ENCODE data around the gene KRTAP4-3.
"Not testable (repeated sequence)": the region's sequence is repeated elsewhere in the genome, so short reads cannot be mapped to it uniquely, and the experiment has no call there.

KRTAP4-3 gene

GRCh38 chr17:41149652-41149985 is 18.4 kb downstream of the KRTAP4-3 start, which contains the start of gene KRTAP4-5:
TSS of gene KRTAP4-5 (minus strand) at chr17:41149825. CDS start at chr17:41149767, 58 bp downstream.
- H3K4me3 ChIP-seq (ENCODE audit: low read depth, low read length): no peak within 1 kb of the TSS
- no peak within 1 kb of the TSS for H3K27ac ChIP-seq
- no peaks in the 10 kb centered on the region for H3K9me3 ChIP-seq (ENCODE audit: control insufficient read depth, low read length)
- H3K9ac ChIP-seq: no peak within 1 kb of the TSS
- H3K36me3 ChIP-seq (ENCODE audit: control insufficient read depth, insufficient read depth, low read length): no peaks in the 10 kb centered on the region
- TF ChIP-seq, protein P1, sequence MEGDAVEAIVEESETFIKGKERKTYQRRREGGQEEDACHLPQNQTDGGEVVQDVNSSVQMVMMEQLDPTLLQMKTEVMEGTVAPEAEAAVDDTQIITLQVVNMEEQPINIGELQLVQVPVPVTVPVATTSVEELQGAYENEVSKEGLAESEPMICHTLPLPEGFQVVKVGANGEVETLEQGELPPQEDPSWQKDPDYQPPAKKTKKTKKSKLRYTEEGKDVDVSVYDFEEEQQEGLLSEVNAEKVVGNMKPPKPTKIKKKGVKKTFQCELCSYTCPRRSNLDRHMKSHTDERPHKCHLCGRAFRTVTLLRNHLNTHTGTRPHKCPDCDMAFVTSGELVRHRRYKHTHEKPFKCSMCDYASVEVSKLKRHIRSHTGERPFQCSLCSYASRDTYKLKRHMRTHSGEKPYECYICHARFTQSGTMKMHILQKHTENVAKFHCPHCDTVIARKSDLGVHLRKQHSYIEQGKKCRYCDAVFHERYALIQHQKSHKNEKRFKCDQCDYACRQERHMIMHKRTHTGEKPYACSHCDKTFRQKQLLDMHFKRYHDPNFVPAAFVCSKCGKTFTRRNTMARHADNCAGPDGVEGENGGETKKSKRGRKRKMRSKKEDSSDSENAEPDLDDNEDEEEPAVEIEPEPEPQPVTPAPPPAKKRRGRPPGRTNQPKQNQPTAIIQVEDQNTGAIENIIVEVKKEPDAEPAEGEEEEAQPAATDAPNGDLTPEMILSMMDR (IDR thresholded peaks at IDR 0.05): no peak
- no peaks in the 10 kb centered on the region for H3K4me1 ChIP-seq
- no peak within 1 kb of the TSS for H2AFZ ChIP-seq
- H3K4me2 ChIP-seq (ENCODE audit: low read length): no peak within 1 kb of the TSS
- no peaks in the 10 kb centered on the region for H3K79me2 ChIP-seq
- H3K27me3 ChIP-seq (ENCODE audit: control insufficient read depth, insufficient read depth, low read length): no peaks in the 10 kb centered on the region

DNA sequence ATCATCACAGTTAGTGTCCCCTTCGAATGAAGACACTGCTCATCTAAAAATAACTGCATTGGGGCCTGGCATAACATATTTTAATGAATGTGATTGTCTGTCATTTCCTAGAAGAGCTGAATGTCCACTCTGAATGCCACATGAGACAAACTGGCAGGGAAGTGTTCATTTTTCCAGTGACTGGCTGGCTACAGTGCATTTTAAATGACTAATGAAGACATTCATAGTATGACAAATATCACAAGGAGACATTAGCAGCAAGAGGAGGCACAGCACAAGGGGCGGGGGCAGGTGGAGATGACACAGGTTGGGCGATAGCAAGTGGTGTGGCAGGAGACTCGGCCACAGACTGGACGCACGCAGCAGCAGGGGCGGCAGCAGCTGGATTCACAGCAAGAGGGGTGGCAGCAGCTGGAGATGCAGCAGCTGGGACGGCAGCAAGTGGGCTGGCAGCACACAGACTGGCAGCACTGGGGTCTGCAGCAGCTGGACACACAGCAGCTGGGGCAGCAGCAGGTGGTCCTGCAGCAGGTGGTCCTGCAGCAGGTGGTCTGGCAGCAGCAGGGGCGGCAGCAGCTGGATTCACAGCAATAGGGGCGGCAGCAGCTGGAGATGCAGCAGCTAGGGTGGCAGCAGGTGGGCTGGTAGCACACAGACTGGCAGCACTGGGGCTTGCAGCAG is 18.9 kb downstream of the KRTAP4-3 start:
- not testable (repeated sequence) for H3K79me2 ChIP-seq; H3K36me3 ChIP-seq (ENCODE audit: control insufficient read depth, insufficient read depth, low read length); H3K9ac ChIP-seq; H3K27me3 ChIP-seq (ENCODE audit: control insufficient read depth, insufficient read depth, low read length); H3K27ac ChIP-seq; H3K4me1 ChIP-seq; H2AFZ ChIP-seq; H3K9me3 ChIP-seq (ENCODE audit: control insufficient read depth, low read length); H3K4me3 ChIP-seq (ENCODE audit: low read depth, low read length); H3K4me2 ChIP-seq (ENCODE audit: low read length)

DNA sequence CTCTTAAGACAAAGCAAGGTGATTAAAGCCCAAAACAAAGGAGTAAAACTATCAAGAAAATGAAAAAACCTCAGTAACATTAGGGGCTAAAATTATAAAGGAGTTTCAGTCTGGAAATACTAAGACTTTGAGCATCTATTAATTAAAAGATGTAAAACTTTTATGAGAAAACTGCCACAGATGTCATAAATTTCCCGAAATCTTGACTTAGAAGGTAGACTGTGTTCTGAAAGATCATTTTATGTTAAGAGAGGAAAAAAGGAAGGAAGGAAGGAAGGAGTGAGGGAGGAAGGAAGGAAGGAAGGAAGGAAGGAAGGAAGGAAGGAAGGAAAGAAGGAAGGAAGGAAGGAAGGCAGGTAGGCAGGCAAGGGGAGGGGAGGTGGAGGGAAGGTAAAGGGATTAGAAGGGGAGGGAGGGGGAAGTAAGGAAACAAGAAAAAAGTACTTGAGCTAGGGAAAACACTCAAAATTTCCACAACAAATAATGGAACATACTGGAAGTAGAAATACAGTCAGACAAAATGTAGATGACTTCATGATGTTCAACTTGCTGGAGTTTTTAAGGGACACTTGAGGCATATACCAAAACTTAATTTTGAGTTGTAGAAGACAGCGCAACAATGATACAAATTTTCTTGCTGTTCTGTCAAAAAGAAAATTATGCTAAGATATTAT is 20.4 kb downstream of the KRTAP4-3 start:
- Histone ChIP-seq H3K27ac (no peak overlapping the region), H3K9me3 (ENCODE audit: control insufficient read depth, low read length) (no peaks in the 10 kb centered on the region), H3K36me3 (ENCODE audit: control insufficient read depth, insufficient read depth, low read length) (no peaks in the 10 kb centered on the region), H3K4me2 (ENCODE audit: low read length) (no peak overlapping the region), H3K4me3 (ENCODE audit: low read depth, low read length) (no peak overlapping the region), H3K27me3 (ENCODE audit: control insufficient read depth, insufficient read depth, low read length) (no peaks in the 10 kb centered on the region), H3K79me2 (no peaks in the 10 kb centered on the region), H2AFZ (no peak overlapping the region), H3K4me1 (no peaks in the 10 kb centered on the region), H3K9ac (no peak overlapping the region)
- TF ChIP-seq, protein P1 (IDR thresholded peaks at IDR 0.05): no peak

GRCh38 chr17:41145261-41145660 is 22.8 kb downstream of the KRTAP4-3 start:
- Histone ChIP-seq H3K9me3 (ENCODE audit: control insufficient read depth, low read length) (no peaks in the 10 kb centered on the region), H3K4me3 (ENCODE audit: low read depth, low read length) (no peak overlapping the region), H3K79me2 (no peaks in the 10 kb centered on the region), H2AFZ (no peak overlapping the region), H3K36me3 (ENCODE audit: control insufficient read depth, insufficient read depth, low read length) (no peaks in the 10 kb centered on the region), H3K4me2 (ENCODE audit: low read length) (no peak overlapping the region), H3K27me3 (ENCODE audit: control insufficient read depth, insufficient read depth, low read length) (no peaks in the 10 kb centered on the region), H3K4me1 (no peaks in the 10 kb centered on the region), H3K27ac (no peak overlapping the region), H3K9ac (no peak overlapping the region)
- TF ChIP-seq, protein P1 (IDR thresholded peaks at IDR 0.05): no peak

DNA sequence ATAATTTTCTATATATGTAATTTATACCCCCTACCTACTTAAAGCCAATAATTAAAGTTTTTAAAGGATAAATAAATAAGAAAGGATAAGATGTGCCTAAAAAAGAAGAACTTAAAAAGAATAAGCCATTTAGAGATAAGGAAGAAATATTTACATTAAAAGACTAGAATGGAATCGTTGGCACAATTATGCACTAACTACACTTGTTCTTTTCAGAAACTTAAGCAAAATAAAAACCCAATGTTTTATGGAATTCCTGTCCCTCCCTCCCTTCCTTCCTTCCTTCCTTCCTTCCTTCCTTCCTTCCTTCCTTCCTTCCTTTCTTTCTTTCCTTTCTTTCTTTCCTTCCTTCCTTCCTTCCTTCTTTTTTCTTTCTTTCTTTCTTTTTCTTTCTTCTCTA is 23.2 kb downstream of the KRTAP4-3 start:
- no peak overlapping the region for H3K27ac ChIP-seq
- TF ChIP-seq, protein P1 (IDR thresholded peaks at IDR 0.05): no peak
- H3K4me2 ChIP-seq (ENCODE audit: low read length): no peak overlapping the region
- no peaks in the 10 kb centered on the region for H3K4me1 ChIP-seq
- no peaks in the 10 kb centered on the region for H3K27me3 ChIP-seq (ENCODE audit: control insufficient read depth, insufficient read depth, low read length)
- no peak overlapping the region for H3K9ac ChIP-seq
- no peaks in the 10 kb centered on the region for H3K79me2 ChIP-seq
- no peak overlapping the region for H3K4me3 ChIP-seq (ENCODE audit: low read depth, low read length)
- no peak overlapping the region for H2AFZ ChIP-seq
- H3K36me3 ChIP-seq (ENCODE audit: control insufficient read depth, insufficient read depth, low read length): no peaks in the 10 kb centered on the region
- no peaks in the 10 kb centered on the region for H3K9me3 ChIP-seq (ENCODE audit: control insufficient read depth, low read length)
